Fibroblast of lung (primary cell): ENCODE data around the gene ARHGAP36. TPM values are rescaled to one million over a fixed set of nuclear protein-coding genes. Genes with fewer than 3 reads are reported as not detected.

Source experiments
- DNase-seq, 2 donors: peaks; one replicate each; pipeline versions ENCODE4 v3.0.0 to v3.0.0-alpha.2; 2010; ENCODE audit warnings: low read depth in 2 of 2
- H2AFZ ChIP-seq: 2 replicates; pipeline ENCODE4 v1.5.1; 2012; ENCODE audit warnings: low read length, control low read depth, inconsistent platforms
- H3K27ac ChIP-seq: 2 replicates; pipeline ENCODE4 v1.5.1; 2011; ENCODE audit warnings: low read length, control low read depth; ENCODE audit not compliant: insufficient read depth
- H3K27me3 ChIP-seq: 2 replicates; pipeline ENCODE4 v1.5.1; 2011; ENCODE audit warnings: mild to moderate bottlenecking, low read length; ENCODE audit not compliant: control insufficient read depth, insufficient read depth
- H3K36me3 ChIP-seq: 2 replicates; pipeline ENCODE4 v1.5.1; 2011; ENCODE audit warnings: low read length; ENCODE audit not compliant: control insufficient read depth, insufficient read depth
- H3K4me1 ChIP-seq: 2 replicates; pipeline ENCODE4 v1.5.1; 2011; ENCODE audit warnings: low read length; ENCODE audit not compliant: control insufficient read depth, insufficient read depth; ENCODE audit errors: extremely low read depth
- H3K4me2 ChIP-seq: 2 replicates; pipeline ENCODE4 v1.5.1; 2011; ENCODE audit warnings: low read length, control low read depth; ENCODE audit not compliant: insufficient read depth; ENCODE audit errors: extremely low read depth
- H3K4me3 ChIP-seq, 4 experiments: fragments of 200-600 bp in 1 of 4; sonication (generic) in 1 of 4; replicated peaks in 1 of 4; 2 replicates each; pipeline ENCODE4 v1.5.1; 2011 to 2016; ENCODE audit warnings: low read length in 4 of 4, low read depth in 3 of 4, mild to moderate bottlenecking in 3 of 4, control low read depth in 2 of 4, inconsistent platforms in 1 of 4, mixed read lengths in 1 of 4; ENCODE audit not compliant: insufficient read depth in 1 of 4; ENCODE audit errors: control extremely low read depth in 1 of 4
- H3K79me2 ChIP-seq: 2 replicates; pipeline ENCODE4 v1.5.1; 2012; ENCODE audit warnings: mild to moderate bottlenecking, low read length, inconsistent platforms; ENCODE audit not compliant: control insufficient read depth, insufficient read depth
- H3K9ac ChIP-seq: 2 replicates; pipeline ENCODE4 v1.5.1; 2011; ENCODE audit warnings: mild to moderate bottlenecking, low read length, control low read depth; ENCODE audit not compliant: insufficient read depth
- H3K9me3 ChIP-seq: 2 replicates; pipeline ENCODE4 v1.5.1; 2012; ENCODE audit warnings: low read depth, low read length; ENCODE audit not compliant: control insufficient read depth, insufficient read depth
- H4K20me1 ChIP-seq: 2 replicates; pipeline ENCODE4 v1.5.1; 2011; ENCODE audit warnings: low read length; ENCODE audit not compliant: control insufficient read depth, insufficient read depth; ENCODE audit errors: extremely low read depth
- EZH2 ChIP-seq: IDR thresholded peaks from 2 replicates; pipeline ENCODE4 v1.5.1; 2012; ENCODE audit warnings: low read length, control low read depth, mild to moderate bottlenecking; ENCODE audit errors: missing control alignments
- polyA plus RNA-seq, 2 donors: library from polyadenylated mRNA; depleted of rRNA in 1 of 2; stranded (reverse) in 1 of 2; unstranded in 1 of 2; fragments of >200 nt; gene quantifications; 2 replicates each; pipeline ENCODE4 v1.2.1, GENCODE V29; 2011 to 2012; ENCODE audit warnings: missing spikeins in 1 of 2
- total RNA-seq: library from RNA; depleted of rRNA; stranded (reverse); fragments of >200 nt; gene quantifications from 2 replicates; pipeline ENCODE4 v1.2.1, GENCODE V29; 2014
- TF ChIP-seq, protein P1 (sequence below), 2 donors: IDR thresholded peaks in 1 of 2; conservative IDR thresholded peaks in 1 of 2; 1 replicate in 1 of 2; 2 replicates in 1 of 2; pipeline ENCODE4 v1.5.1; 2011 to 2012; ENCODE audit warnings: low read length in 2 of 2, control low read depth in 1 of 2, inconsistent platforms in 1 of 2, low read depth in 1 of 2, mild to moderate bottlenecking in 1 of 2

The ARHGAP36 gene
- total and polyA plus RNA-seq, 2 donors (not counting 1 experiment from before 2014, with no cell fraction given), result not detected

DNA sequence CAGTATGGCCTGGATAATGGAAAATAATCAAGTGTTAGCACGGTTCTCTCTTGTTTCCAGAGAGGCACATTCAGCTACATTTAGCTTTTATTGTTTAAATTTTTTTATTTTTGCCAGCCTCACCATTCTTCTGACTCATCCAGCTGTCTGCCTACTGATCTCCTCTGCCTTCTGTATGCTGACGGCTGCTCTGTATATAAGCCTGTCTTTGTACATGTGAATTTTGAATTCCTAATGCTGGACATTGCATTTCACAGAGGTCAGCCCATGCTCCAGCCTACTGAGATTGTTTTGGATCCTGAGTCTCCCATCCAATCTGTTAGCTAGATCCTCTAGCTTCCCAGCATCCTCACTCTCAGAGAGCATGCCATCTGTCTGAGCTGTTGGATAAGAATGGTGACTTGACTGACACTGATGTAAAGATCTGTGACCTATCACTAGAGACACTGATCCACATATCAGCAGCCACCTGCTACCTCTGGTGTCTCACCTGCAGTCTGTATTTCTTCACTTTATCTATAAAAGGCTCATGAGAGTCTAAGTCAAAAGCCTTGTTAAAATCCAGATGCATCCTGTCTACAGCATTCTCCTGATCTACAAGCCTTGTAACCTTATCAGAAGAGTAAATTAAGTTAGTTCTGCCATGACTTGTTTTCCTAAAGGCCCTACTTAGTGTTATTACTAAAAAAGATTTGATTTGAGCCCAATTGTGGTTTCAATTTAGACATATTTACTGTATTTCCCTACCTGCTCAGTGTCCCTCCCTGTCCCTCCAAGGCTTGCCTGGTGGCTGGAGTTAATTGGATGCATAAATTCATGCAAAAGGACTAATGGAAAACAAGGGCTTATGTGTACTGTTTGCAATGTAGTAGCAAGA, 25.6 kb upstream of the ARHGAP36 start:
- no peak overlapping the region for H3K9ac ChIP-seq
- no peaks in the 10 kb centered on the region for H3K9me3 ChIP-seq
- H3K36me3 ChIP-seq, result no peaks in the 10 kb centered on the region
- no peak for TF ChIP-seq EZH2
- TF ChIP-seq, protein P1, sequence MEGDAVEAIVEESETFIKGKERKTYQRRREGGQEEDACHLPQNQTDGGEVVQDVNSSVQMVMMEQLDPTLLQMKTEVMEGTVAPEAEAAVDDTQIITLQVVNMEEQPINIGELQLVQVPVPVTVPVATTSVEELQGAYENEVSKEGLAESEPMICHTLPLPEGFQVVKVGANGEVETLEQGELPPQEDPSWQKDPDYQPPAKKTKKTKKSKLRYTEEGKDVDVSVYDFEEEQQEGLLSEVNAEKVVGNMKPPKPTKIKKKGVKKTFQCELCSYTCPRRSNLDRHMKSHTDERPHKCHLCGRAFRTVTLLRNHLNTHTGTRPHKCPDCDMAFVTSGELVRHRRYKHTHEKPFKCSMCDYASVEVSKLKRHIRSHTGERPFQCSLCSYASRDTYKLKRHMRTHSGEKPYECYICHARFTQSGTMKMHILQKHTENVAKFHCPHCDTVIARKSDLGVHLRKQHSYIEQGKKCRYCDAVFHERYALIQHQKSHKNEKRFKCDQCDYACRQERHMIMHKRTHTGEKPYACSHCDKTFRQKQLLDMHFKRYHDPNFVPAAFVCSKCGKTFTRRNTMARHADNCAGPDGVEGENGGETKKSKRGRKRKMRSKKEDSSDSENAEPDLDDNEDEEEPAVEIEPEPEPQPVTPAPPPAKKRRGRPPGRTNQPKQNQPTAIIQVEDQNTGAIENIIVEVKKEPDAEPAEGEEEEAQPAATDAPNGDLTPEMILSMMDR (conservative IDR thresholded peaks at IDR 0.05 in 1 of 2, IDR thresholded peaks at IDR 0.05 in 1 of 2; ENCODE audit: low read depth in 1 of 2, low read length in 2 of 2), result no peak
- no peak for DNase-seq
- no peaks in the 10 kb centered on the region for H3K79me2 ChIP-seq
- no peak overlapping the region for H3K27ac ChIP-seq
- H2AFZ ChIP-seq, result no peak overlapping the region
- H3K4me2 ChIP-seq, result no peak overlapping the region
- H3K4me3 ChIP-seq, result no peak overlapping the region
- H3K27me3 ChIP-seq, result no peaks in the 10 kb centered on the region
- no peaks in the 10 kb centered on the region for H4K20me1 ChIP-seq
- H3K4me1 ChIP-seq, result no peaks in the 10 kb centered on the region

DNA sequence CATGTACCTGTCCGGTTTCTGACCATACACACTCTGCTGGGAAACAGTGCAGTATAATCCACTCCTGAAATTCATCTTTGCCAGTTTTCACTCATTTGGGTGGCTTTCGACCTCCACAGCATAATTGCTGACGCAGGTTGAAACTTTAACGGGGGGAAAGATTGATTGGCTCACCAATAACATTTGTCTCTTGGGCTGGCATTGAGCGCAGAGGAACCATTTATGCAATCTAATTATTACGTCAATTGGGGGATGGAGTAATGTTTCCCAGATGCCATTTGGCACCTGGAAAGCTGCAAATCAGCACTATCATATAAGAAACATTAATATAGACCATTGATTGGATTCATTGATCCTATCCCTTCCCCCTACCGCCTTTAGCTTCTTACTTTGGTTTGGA, 24.1 kb upstream of the ARHGAP36 start:
- no peak for DNase-seq
- H3K27ac ChIP-seq, result no peak overlapping the region
- no peaks in the 10 kb centered on the region for H3K4me1 ChIP-seq

DNA sequence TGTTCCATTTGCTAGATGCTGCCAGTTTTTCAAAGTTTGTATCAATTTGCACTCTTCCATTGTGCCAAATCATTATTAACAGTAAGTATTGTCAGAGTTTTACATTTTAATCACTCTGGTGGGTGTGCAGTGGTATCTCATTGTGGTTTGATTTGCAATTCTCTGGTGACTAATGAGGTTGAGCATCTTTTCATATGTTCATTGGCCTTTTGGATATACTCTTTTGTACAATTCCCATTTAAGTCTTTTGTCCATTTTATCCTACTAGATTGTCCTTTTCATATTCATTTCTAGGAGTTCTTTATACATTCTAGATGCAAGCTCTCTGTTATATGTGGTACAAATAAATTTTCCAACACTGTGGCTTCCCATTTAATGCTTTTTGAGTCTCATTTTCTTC, 17.4 kb upstream of the ARHGAP36 start:
- no peak overlapping the region for H3K9ac ChIP-seq
- TF ChIP-seq, protein P1 (conservative IDR thresholded peaks at IDR 0.05 in 1 of 2, IDR thresholded peaks at IDR 0.05 in 1 of 2; ENCODE audit: low read depth in 1 of 2, low read length in 2 of 2), result no peak
- no peak for TF ChIP-seq EZH2
- no peaks in the 10 kb centered on the region for H3K79me2 ChIP-seq
- H3K9me3 ChIP-seq, result no peaks in the 10 kb centered on the region
- no peak for DNase-seq
- H3K4me2 ChIP-seq, result no peak overlapping the region
- H3K36me3 ChIP-seq, result no peaks in the 10 kb centered on the region
- H3K4me3 ChIP-seq, result no peak overlapping the region
- no peaks in the 10 kb centered on the region for H3K4me1 ChIP-seq
- no peak overlapping the region for H2AFZ ChIP-seq
- H3K27ac ChIP-seq, result no peak overlapping the region
- H4K20me1 ChIP-seq, result no peaks in the 10 kb centered on the region
- H3K27me3 ChIP-seq, result no peaks in the 10 kb centered on the region

More for the DNA sequence above, 24.1 kb upstream of the ARHGAP36 start:
- Histone ChIP-seq H3K79me2 (no peaks in the 10 kb centered on the region), H3K4me3 (no peak overlapping the region), H2AFZ (no peak overlapping the region), H3K9me3 (no peaks in the 10 kb centered on the region), H3K9ac (no peak overlapping the region), H3K36me3 (no peaks in the 10 kb centered on the region), H3K27me3 (no peaks in the 10 kb centered on the region), H3K4me2 (no peak overlapping the region), H4K20me1 (no peaks in the 10 kb centered on the region)
- TF ChIP-seq, protein P1 (conservative IDR thresholded peaks at IDR 0.05 in 1 of 2, IDR thresholded peaks at IDR 0.05 in 1 of 2; ENCODE audit: low read depth in 1 of 2, low read length in 2 of 2), result no peak
- TF ChIP-seq EZH2, result no peak
